Psoas muscle (tissue), 8 donors: ENCODE measurements around the gene KCNF1. TPM values are rescaled to one million over a fixed set of nuclear protein-coding genes. Genes with fewer than 3 reads are reported as not detected.

Experiments
- ATAC-seq, 4 donors: fragments of 200-7000 bp; cut with Tn5 transposase; one replicate each; pipeline ENCODE4 v1.9.1; 2020; ENCODE audit warnings: moderate library complexity in 3 of 4, mild to moderate bottlenecking in 2 of 4
- DNase-seq, 2 donors: peaks; one replicate each; pipeline ENCODE4 v3.0.0-alpha.2; 2020
- H3K27ac ChIP-seq: fragments of 200-600 bp; one replicate; pipeline ENCODE4 v1.8.0; 2022
- H3K27me3 ChIP-seq, 3 donors: fragments of 200-600 bp in 1 of 3; one replicate each; pipeline versions ENCODE4 v1.6.1 to v1.8.0; 2013 to 2022; ENCODE audit warnings: low read length in 2 of 3, mild to moderate bottlenecking in 2 of 3, moderate library complexity in 1 of 3; ENCODE audit not compliant: insufficient read depth in 3 of 3
- H3K36me3 ChIP-seq, 2 donors: fragments of 200-600 bp in 1 of 2; one replicate each; pipeline versions ENCODE4 v1.6.1 to v1.8.0; 2013 to 2022; ENCODE audit warnings: low read depth in 1 of 2, mild to moderate bottlenecking in 1 of 2, moderate library complexity in 1 of 2; ENCODE audit not compliant: insufficient read depth in 1 of 2
- H3K4me1 ChIP-seq: fragments of 200-600 bp; one replicate; pipeline ENCODE4 v1.8.0; 2022
- H3K4me3 ChIP-seq: fragments of 200-600 bp; one replicate; pipeline ENCODE4 v1.8.0; 2022; ENCODE audit warnings: mild to moderate bottlenecking
- H3K9me3 ChIP-seq: fragments of 200-600 bp; one replicate; pipeline ENCODE4 v1.8.0; 2022
- CTCF ChIP-seq: fragments of 200-600 bp; IDR thresholded peaks from one replicate; pipeline ENCODE4 v1.8.0; 2022; ENCODE audit warnings: antibody characterized with exemption
- WGBS, 3 donors: extraction: QIAGEN DNeasy Blood & Tissue Kit; methylation state at CpG; one replicate each; pipeline versions ENCODE4 v1.1.6 to v1.1.7; 2013; 5-methylcytosine and 5-hydroxymethylcytosine counted together
- intact Hi-C, 2 donors: fragments of 100-400 bp; cut with DNase I; formaldehyde crosslinking; loops; one replicate each; pipeline versions ENCODE4 v1.11.0 to v1.14.2; 2022
- polyA plus RNA-seq, 3 donors: library from polyadenylated mRNA; stranded (reverse); fragments of 200-250 nt; gene quantifications; one replicate each; pipeline ENCODE4 v1.2.3, GENCODE V29; 2013
- total RNA-seq, 4 donors: library from RNA; stranded (reverse); fragmentation: NEBNext Ultra II Directional in 2 of 4; extraction: Animal tissue kit (Norgen Biotek cat#: 25700) in 2 of 4; gene quantifications; one replicate each; pipeline versions ENCODE4 v1.2.1 to v1.2.4, GENCODE V29; 2021 to 2023
- donor health status: healthy with polysubstance abuse.
- donor health status: DM: no; HTN: no; CAD: no; lungs with moderate emphysema.
- donor health status: Bipolar disorder and iron deficiency.
- donor health status: healthy.
- donor health status: DM: yes; HTN: yes; CAD: no.
- donor health status: DM: no; HTN: no; CAD: no.
- donor health status: DM: no; HTN: no; CAD: no.
- donor health status: DM: yes; HTN: yes; CAD: no.

KCNF1 gene
- total and polyA plus RNA-seq, 7 donors, result 0.06 to 0.07 TPM; not detected in 5

GRCh38 chr2:10885094-10885860, 26.5 kb upstream of the KCNF1 start:
- no peaks in the 10 kb centered on the region for H3K4me1 ChIP-seq
- intact Hi-C loops, result no loop called here
- no peak for TF ChIP-seq CTCF
- ATAC-seq, result no peak
- 90 to 96% (median 91%) methylated on average over 6 of the region's 6 CpGs for WGBS, 3 donors
- H3K4me3 ChIP-seq, result no peak overlapping the region
- peaks cover 0 to 3% (median 3%) of the 10 kb centered on the region in 3 donors for H3K27me3 ChIP-seq
- H3K27ac ChIP-seq, result no peak overlapping the region
- H3K36me3 ChIP-seq, result no peaks in the 10 kb centered on the region
- no peak for DNase-seq
- H3K9me3 ChIP-seq, result no peaks in the 10 kb centered on the region

- Histone ChIP-seq H3K27me3 (peaks cover 0 to 3% (median 3%) of the 10 kb centered on the region in 3 donors), H3K27ac (no peak overlapping the region), H3K4me1 (no peaks in the 10 kb centered on the region), H3K4me3 (no peak overlapping the region), H3K36me3 (no peaks in the 10 kb centered on the region), H3K9me3 (no peaks in the 10 kb centered on the region)
- DNase-seq, result no peak
- intact Hi-C loops, result no loop called here
- no peak for ATAC-seq
- TF ChIP-seq CTCF, result no peak
- WGBS, 3 donors, result 83 to 90% (median 86%) methylated on average over 3 of the region's 3 CpGs
Observed at GRCh38 chr2:10887476-10887875, 24.3 kb upstream of the KCNF1 start.

- intact Hi-C loops, result no loop called here
- TF ChIP-seq CTCF, result no peak
- peak; percentile 64 to 84 (median 70) for ATAC-seq
- Histone ChIP-seq H3K9me3 (no peaks in the 10 kb centered on the region), H3K4me3 (no peak overlapping the region), H3K36me3 (no peaks in the 10 kb centered on the region), H3K4me1 (no peaks in the 10 kb centered on the region), H3K27ac (no peak overlapping the region), H3K27me3 (peaks cover 0 to 3% (median 3%) of the 10 kb centered on the region in 3 donors)
- DNase-seq, result no peak
- 27 to 45% (median 32%) methylated on average over 9 of the region's 9 CpGs for WGBS, 3 donors
Observed at GRCh38 chr2:10889651-10890215, 22.0 kb upstream of the KCNF1 start.

GRCh38 chr2:10890706-10891270, 20.9 kb upstream of the KCNF1 start:
- no peak for DNase-seq
- peak in 1 of 4 donors; percentile 13 for ATAC-seq
- WGBS, 3 donors, result 66 to 77% (median 67%) methylated on average over 8 of the region's 8 CpGs
- Histone ChIP-seq H3K27ac (no peak overlapping the region), H3K4me3 (no peak overlapping the region), H3K36me3 (no peaks in the 10 kb centered on the region), H3K27me3 (peaks cover 0 to 3% (median 3%) of the 10 kb centered on the region in 3 donors), H3K9me3 (no peaks in the 10 kb centered on the region), H3K4me1 (no peaks in the 10 kb centered on the region)
- TF ChIP-seq CTCF, result no peak
- intact Hi-C loops, result no loop called here
